GM19023 (cell line): ENCODE results near the gene PSG1.
"Not testable (repeated sequence)": the region's sequence is repeated elsewhere in the genome, so short reads cannot be mapped to it uniquely, and the experiment has no call there.

Experiments used
- ATAC-seq: cut with Tn5 transposase; IDR thresholded peaks from one replicate; pipeline ENCODE4 v1.9.1; 2021; ENCODE audit warnings: mild to moderate bottlenecking, moderate library complexity; ENCODE audit not compliant: unreplicated experiment

The PSG1 gene

DNA sequence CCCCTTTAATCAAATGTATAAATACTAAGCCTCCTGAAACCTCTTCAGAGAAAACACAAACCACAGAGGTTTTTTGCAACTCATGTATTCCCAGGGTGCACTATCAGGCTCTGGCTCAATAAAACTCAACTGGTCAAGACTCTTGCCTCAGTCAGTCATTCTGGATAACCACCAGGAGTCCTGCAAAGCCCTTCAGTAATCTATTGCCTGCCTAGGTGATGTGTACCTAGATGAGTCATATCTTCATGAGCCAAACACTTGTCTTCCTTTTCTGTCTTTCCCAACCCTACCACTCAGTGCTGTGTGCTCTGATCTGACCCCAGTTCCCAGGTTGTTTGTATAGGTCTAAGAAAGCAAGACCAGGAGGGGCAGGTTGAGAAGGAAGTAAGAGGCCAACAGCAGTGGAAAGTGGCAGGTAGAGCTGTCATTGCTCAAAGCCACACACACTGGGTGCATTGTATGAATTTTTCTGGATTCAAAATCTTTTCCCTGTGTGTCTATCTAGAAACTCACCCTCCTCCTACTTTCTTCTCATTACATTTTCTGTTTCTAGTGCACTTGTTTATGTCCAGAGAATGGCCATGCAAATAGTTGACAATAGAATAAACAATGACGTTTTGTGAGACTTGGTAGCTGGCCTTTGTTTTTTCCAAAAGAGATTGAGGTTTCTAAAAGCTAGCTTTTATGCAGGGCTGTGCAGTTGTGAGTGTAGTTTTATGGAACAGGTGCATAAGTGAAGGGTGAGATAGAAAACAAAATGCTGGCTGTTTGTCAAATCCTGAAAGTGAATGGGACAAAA lies 48.1 kb downstream of the PSG1 start:
- ATAC-seq, result no peak

DNA sequence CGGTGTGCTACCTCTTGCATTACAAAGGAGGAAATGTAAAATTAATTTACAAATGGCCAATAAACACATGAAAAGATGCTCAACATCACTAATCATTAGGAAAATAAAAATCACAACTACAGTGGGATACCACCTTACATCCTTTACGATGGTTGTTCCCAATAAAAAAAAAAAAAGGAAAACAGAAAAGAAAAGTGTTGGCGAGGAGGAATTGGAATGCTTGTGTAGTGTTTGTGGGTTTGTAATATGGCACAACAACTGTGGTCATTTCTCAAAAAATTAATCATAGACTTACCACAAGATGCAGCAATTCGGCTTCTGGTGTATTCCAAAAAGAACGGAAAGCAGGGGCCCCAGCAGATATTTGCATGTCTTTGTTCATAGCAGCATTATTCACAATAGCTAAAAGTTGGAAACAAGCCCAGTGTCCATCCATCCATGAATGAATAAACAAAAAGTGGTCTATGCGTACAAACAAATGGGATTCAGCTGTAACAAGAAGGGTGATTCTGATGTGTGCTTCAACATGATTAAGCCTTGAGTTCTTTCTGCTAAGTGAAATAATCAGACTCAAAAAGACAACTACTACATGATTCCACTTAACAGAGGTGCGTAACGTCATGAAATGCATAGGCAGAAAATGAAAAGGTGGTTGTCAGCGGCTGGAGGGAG lies 58.1 kb downstream of the PSG1 start:
- not testable (repeated sequence) for ATAC-seq

DNA sequence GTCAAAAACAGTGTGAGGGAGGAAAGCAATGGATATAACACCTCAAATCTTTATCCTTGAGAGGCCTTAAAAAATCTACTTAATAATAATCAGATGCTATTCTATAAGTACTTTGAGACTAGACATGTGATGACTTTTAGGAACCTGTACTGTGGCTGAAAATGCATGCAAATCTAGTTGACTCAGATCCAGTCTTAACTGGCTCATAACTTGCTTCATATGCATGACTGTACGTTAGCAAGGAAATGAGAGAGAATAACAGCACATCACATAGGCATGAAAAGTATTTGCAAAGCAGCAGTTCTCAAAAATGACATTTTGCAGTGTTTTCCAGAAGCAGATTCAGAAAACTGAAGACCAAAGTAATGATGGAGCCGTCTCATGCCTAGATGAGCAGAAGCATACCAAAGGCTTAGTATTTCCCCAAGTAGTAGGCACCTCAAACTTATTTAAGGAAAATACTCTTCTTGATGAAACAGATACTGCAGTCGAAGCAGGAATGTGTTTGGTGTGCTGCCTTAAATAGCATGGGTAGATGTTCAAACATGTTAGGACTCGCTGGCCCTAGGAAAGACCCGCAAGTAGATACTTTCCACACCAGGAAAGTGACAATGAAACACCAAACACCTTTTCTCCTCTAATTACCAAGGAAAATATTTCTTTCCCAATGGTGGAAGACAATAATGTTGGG lies 59.4 kb downstream of the PSG1 start:
- ATAC-seq, result not testable (repeated sequence)

DNA sequence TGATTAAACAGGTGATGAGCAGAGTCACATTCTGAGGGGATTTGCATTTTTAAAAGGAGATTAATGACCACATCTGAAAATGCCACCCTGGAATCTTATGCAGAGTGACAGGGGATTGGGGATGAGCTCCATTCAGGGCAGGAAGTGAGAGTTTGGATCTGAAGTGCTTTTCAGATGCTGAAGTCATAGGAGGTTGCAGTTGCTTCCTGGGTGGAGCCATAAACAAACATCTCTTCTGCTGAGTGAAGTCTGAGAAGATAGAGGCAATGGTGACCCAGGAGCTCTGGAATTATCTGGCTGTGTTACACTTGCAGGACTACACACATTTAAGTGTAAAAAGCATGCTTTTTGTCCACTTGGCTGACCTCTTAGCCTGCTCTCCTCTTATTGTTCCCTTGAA lies 62.6 kb downstream of the PSG1 start:
- ATAC-seq, result no peak
